ENCODE results near the gene CRELD2.

CRELD2 gene

GRCh38 chr22:49885281-49885680, 33.2 kb upstream of the CRELD2 start:
- Histone ChIP-seq H3K36me3 (ENCODE audit: insufficient read depth, low read length) (peaks cover 74% of the 10 kb centered on the region), H2AFZ (ENCODE audit: low read depth, low read length) (no peak overlapping the region)

GRCh38 chr22:49885881-49886280, 32.6 kb upstream of the CRELD2 start:
- H3K4me3 ChIP-seq (ENCODE audit: low read depth in 1 of 2, low read length in 2 of 2) = no peak overlapping the region
- no peak overlapping the region for H3K27ac ChIP-seq (ENCODE audit: low read length)
- TF ChIP-seq EZH2 (IDR thresholded peaks at IDR 0.05; ENCODE audit: borderline replicate concordance, low read depth, low read length, severe bottlenecking) = no peak
- no peak for TF ChIP-seq CTCF (IDR thresholded peaks at IDR 0.05; ENCODE audit: borderline replicate concordance, extremely low read depth, low read length, poor library complexity, severe bottlenecking)
- H3K4me2 ChIP-seq (ENCODE audit: insufficient read depth, low read length) = no peak overlapping the region
- DNase-seq = no peak
- no peaks in the 10 kb centered on the region for H3K9me3 ChIP-seq (ENCODE audit: insufficient read depth, low read length, severe bottlenecking)
- ATAC-seq (ENCODE audit: insufficient read depth, low read depth) = no peak
- peaks cover 63% of the 10 kb centered on the region for H4K20me1 ChIP-seq (ENCODE audit: insufficient read depth, low read length)
- H3K9ac ChIP-seq (ENCODE audit: low read depth, low read length) = no peak overlapping the region
- no peaks in the 10 kb centered on the region for H3K4me1 ChIP-seq (ENCODE audit: insufficient read depth, low read length)
- peaks cover 77% of the 10 kb centered on the region for H3K79me2 ChIP-seq (ENCODE audit: insufficient read depth, low read length)
- peaks cover 79% of the 10 kb centered on the region for H3K36me3 ChIP-seq (ENCODE audit: insufficient read depth, low read length)
- no peak overlapping the region for H2AFZ ChIP-seq (ENCODE audit: low read depth, low read length)
- no peaks in the 10 kb centered on the region for H3K27me3 ChIP-seq (ENCODE audit: insufficient read depth, low read length, poor library complexity)

More at GRCh38 chr22:49885281-49885680, 33.2 kb upstream of the CRELD2 start:
- TF ChIP-seq CTCF (IDR thresholded peaks at IDR 0.05; ENCODE audit: borderline replicate concordance, extremely low read depth, low read length, poor library complexity, severe bottlenecking) (no peak), EZH2 (IDR thresholded peaks at IDR 0.05; ENCODE audit: borderline replicate concordance, low read depth, low read length, severe bottlenecking) (no peak)
- H4K20me1 ChIP-seq (ENCODE audit: insufficient read depth, low read length) = peaks cover 65% of the 10 kb centered on the region
- no peaks in the 10 kb centered on the region for H3K9me3 ChIP-seq (ENCODE audit: insufficient read depth, low read length, severe bottlenecking)
- H3K79me2 ChIP-seq (ENCODE audit: insufficient read depth, low read length) = peaks cover 83% of the 10 kb centered on the region
- no peak overlapping the region for H3K27ac ChIP-seq (ENCODE audit: low read length)
- H3K27me3 ChIP-seq (ENCODE audit: insufficient read depth, low read length, poor library complexity) = no peaks in the 10 kb centered on the region
- no peak overlapping the region for H3K9ac ChIP-seq (ENCODE audit: low read depth, low read length)
- DNase-seq (no peak), ATAC-seq (ENCODE audit: insufficient read depth, low read depth) (no peak)
- H3K4me2 ChIP-seq (ENCODE audit: insufficient read depth, low read length) = no peak overlapping the region
- no peak overlapping the region for H3K4me3 ChIP-seq (ENCODE audit: low read depth in 1 of 2, low read length in 2 of 2)
- H3K4me1 ChIP-seq (ENCODE audit: insufficient read depth, low read length) = no peaks in the 10 kb centered on the region

- Histone ChIP-seq H3K9ac (ENCODE audit: low read depth, low read length) (no peak overlapping the region), H3K27ac (ENCODE audit: low read length) (no peak overlapping the region), H3K27me3 (ENCODE audit: insufficient read depth, low read length, poor library complexity) (no peaks in the 10 kb centered on the region), H3K4me2 (ENCODE audit: insufficient read depth, low read length) (no peak overlapping the region), H3K79me2 (ENCODE audit: insufficient read depth, low read length) (peaks cover 71% of the 10 kb centered on the region), H3K4me3 (ENCODE audit: low read depth in 1 of 2, low read length in 2 of 2) (no peak overlapping the region), H3K9me3 (ENCODE audit: insufficient read depth, low read length, severe bottlenecking) (no peaks in the 10 kb centered on the region), H2AFZ (ENCODE audit: low read depth, low read length) (no peak overlapping the region), H3K36me3 (ENCODE audit: insufficient read depth, low read length) (peaks cover 85% of the 10 kb centered on the region), H4K20me1 (ENCODE audit: insufficient read depth, low read length) (peaks cover 60% of the 10 kb centered on the region), H3K4me1 (ENCODE audit: insufficient read depth, low read length) (no peaks in the 10 kb centered on the region)
- TF ChIP-seq EZH2 (IDR thresholded peaks at IDR 0.05; ENCODE audit: borderline replicate concordance, low read depth, low read length, severe bottlenecking) = no peak
- TF ChIP-seq CTCF (IDR thresholded peaks at IDR 0.05; ENCODE audit: borderline replicate concordance, extremely low read depth, low read length, poor library complexity, severe bottlenecking) = no peak
- ATAC-seq (ENCODE audit: insufficient read depth, low read depth) (no peak), DNase-seq (no peak)
Observed at GRCh38 chr22:49886346-49887063, 31.9 kb upstream of the CRELD2 start.
